NCI-H1436 (cell line): ENCODE results near the gene SETBP1.
A peak's percentile ranks its signal among the peaks of the same experiment; 100 is the strongest.

Experiments used
- DNase-seq: peaks from one replicate; lab custom pipeline; 2025; lab: John Stamatoyannopoulos, UW

The SETBP1 gene

DNA sequence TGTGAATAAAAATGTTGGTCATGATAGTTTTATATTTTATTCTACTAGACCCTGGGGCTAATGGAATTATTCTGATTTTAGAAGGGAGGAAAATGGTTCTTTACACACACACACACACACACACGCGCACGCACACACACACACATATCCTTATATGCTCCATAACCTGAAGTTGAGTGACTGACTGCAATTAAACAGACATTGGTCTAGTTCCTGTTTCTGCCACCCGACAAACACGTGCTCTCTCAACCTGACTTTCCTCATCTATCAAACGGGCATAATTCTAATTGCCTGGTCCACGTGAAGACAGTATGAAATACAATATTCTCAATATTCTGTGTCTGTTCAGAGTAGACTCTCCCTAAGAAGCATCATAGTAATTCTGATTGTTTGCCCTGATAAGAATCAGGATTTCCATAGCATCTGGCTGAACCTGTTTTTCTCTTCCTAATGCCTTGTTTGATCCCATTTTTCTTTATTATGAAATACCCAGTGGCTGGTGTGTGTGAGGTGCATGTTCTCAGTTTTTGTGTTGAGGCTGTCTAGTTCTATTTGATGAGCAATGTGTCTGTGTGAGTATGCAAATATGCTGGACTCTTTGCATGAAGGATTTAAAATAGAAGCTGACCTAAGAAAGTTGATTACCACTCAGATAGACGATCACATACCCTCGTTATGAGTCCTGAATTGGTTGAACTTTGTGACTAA lies 51.0 kb downstream of the SETBP1 start:
- no peak for DNase-seq

DNA sequence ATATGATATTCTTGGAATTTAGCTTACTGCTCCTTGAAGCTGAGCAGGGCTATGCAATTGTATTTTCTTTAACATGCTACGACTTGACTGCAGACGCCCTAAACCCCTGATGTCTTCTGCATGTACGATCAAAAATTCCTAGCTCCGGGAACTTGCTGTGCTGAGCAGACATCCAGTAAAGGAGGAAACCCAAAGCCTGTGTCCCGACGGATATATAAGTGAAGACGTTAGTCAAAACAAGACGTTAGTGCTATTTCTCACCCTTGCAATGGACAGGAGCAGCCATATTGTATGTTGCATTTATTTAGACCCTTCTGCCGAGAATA lies 51.5 kb downstream of the SETBP1 start:
- DNase-seq, result no peak

DNA sequence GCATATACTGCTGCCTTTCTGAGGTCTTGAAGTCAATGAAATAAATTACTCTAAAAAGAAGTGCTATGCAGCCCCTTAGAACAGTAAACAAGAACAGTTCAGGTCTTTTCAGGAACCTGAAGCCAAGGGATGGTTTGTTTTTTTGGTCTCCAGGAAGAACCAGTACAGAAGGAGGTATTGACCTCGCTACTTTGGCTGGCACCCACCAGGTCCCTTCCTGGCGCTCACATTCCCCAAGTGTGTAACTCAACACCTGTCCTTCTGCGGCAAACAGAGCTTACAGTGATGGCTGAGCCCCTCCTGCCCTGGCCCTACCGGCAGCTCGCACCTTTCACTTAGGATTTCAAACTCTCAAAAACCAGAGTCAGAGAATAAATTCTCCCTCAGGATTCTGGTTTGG lies 51.9 kb downstream of the SETBP1 start:
- no peak for DNase-seq

DNA sequence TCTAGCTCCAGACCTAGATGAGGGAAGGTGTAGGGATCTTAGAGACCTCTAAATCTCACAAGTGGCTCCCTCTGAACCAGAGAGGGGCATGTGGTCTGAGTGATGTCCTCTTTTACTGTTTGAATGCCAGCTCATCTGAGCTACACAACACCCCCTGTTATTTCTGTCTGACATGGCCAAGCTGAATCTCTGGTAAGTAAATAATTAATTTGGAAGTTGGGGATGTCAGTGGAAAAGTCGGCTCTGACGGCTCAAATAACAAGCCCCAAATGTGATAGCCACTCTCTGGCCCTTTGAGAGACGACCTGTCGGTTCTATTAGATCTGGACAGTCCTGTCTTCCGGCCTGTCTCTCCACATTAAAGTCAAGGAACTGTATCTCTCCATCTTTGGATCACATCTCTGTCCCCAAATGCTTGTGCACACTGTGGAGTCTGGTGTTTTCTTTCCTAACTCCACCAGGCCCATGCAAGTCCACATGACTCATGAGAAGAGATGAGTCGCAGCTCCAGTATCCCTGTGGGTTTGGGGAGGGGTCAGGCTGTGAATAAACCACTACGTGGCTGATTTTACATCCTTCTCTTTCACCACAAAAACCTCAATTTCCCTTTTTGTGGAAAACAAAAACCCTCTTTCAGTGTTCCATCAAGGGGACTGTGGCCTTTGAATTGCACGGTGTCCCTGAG lies 52.5 kb downstream of the SETBP1 start:
- DNase-seq, result no peak

DNA sequence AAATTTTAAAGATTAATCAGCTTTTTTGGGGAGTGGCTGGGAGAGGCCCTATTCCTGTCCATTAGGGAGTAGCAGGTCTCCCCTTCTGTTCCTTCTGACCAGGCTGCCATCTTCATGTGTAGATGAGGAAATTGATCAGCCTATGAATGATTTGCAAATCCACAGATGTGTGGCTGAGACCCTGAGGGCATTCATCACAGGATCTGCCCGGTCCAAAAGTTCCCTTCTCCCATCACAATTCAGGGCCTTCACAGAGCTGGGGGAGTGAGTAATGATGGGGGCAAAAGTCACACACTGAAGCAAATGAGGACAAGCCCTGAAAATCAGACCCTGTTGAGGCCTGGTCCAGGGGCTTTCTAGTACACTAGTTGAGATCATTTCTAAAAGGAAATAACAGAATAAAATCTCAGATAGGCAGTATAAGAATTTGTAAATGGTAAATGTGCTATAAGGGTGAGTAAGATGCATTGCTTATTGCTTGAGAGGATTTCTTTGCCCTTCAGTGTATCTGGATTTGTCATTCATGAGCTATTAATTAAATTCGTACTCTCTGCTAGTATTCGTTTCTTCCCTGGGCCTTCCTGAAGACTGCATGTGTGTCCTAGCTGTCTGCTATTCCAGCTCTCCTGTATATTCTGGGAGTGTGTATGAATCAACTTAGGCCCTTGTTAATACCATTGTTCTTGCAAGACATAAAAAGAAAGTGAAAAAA lies 53.2 kb downstream of the SETBP1 start:
- DNase-seq, result no peak

DNA sequence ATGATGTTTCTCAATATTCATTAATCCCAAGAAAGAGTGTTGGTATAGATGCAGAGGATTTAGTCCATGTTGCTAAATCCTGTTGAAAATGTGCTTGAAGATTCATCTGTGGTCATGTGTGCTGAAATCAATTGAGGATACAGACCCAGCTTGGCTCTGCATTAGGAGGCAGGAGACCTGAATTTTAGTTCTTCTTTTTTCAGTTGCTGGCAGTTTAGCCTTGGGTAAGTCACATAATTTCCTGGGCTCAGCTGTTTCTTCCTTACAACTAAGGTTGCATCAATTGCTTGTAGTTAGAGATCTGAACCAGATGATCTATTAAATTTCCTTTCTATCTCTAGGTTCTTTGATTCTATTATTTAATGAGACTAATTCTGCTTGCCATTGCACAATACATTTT lies 54.4 kb downstream of the SETBP1 start:
- DNase-seq, result no peak

DNA sequence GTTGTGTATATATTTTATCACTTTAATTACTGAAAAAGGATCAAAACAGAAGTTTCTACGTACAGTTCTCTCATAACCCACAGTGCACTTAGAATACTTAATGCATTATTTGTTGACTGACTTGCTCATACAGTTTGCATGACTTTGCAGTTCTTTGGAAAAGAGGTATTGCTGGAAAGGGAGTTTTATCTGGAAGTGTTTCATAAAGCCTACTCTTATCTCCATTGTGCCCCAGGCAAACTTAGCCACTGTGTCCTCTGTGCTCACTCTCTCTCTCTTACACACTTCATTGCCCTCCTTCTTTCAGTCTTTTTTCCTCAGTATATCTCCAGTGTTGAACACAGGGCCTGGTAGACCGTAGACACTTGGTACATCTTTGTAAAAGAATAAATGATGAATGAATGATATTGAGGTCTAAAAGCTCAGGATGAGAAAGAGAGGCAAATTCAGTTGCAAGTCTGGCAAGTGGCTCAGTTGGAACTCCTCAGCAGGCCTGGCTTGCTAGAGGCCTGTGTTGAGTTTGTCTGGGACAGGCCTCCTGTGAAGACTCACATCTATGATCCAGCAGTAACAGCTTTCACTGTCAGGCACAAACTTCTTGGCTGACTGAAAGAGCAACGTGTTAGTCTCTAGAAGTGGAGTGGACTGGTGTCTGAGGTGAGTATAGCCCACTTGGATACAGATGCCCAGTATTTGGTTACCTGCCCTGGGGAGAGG lies 56.1 kb downstream of the SETBP1 start:
- DNase-seq, result no peak

DNA sequence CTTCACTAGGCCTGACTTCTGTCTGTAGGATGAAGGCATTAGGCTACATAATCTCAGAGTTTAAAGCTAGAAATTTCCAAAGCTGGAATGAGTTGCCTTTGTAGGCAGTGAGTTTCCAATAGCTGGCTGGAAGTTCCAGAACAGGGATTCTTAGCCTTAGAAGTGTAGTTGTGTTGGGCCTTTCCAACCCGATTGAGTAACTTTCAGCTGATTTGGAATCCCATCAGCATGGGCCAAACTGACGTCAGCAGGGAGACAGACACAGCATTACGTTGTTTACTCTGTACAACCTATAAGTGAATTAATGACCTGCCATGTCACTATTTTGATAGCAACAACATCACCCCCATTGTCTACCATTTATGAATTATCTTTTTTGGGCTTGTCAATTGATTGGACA lies 56.9 kb downstream of the SETBP1 start:
- DNase-seq, result no peak

DNA sequence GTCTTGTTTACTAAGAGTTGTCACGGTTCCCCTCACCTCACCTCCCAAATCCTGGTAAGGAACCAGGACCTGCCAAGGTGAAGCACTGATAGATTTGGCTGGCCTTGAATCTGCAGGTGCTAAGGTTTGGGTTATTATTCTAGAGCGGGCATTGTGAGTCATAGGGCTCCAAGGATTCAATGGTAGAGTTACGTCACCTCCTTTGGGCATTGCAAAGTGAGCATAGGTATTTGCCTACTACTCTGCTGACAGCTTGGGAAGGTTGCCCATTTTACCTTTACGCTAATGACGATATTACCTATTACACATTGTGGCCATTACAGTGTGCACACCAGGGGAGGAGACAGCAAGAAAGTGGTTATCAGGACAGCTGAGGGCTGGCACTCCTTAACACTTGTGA lies 59.3 kb downstream of the SETBP1 start:
- DNase-seq, result no peak

DNA sequence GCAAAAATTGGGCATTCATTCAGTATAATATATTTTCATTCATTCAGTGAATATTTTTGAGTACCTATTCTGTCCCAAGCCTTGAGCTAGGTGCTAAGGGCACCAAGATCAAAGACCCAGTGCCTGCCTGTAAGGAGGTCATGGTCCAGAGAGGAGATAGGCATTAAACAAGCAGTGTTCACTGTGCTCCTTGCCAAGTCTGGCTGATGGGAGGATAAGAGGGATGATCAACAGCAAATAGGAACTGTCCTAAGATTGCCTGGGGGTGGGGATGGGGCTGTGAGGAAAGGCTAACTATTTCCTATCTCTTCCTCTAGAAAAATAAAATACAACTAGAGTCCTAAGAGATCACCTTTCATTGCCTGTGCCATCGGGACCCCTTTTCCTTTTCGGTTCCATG lies 60.4 kb downstream of the SETBP1 start:
- no peak for DNase-seq

DNA sequence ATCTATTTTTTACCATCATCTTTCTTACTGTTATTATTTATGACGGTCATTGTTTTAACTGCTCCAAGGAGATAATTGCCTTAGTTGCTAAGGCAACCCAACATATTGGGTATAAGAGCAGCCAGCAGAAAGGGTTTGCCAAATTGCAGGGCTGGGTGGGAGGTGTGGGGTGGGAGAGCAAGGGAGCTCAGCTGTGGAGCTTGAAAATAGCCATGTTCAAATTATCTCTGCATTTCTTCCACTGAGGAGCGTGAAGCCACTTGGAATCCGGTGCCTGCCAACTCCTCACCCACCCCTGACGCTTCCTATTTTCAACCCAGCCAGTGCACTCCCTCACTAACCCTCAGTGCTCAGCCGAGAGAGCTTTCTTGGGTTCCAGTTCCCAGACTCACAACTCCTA lies 60.8 kb downstream of the SETBP1 start:
- DNase-seq, result peak; percentile 19

DNA sequence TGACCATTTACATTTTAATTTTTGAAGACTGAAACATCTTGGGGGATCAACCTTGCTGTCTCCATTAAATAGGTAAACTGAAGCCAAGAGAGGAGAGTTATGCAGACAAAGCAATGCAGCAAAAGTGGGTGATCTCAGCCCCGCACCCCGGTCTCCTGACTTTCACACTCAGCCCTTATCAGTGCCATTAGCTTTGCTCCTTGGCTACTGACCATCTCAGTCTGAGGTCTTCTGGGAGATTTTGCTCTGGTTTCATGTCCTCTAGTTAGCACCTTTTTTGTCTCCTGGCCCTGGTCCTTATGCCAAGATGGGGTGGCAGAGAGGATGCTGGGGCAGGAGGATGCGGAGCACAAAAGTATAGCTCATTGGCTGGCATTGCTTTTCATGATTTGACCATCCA lies 61.4 kb downstream of the SETBP1 start:
- no peak for DNase-seq

DNA sequence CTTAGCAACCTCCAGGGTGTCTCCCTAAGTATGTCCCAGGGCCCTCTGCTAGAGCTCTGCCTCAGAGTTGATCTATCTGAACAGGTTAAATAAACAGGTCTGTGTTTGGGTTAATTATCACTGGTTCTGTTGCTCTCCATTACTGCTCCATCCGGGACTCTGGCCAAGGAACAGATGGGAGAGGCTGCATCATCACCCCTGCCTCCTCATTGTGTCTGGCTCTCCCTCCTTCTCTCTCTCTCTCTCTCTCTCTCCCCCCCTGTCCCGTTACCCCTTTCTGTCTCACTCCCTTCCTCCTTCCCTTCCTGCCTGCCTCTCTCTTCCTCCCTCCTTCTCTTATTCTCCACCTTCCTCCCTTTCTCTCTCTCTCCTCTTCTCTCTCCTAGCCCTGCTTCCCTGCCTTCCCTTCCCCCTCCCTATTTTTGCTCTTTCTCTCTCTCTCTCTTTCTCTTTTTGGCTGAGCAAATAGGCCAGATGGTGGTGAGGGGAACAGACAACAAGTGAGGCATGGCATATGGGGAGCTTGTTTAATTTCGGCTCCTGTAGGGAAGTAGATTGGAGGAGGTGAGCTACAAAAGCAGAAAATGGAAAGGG lies 62.1 kb downstream of the SETBP1 start:
- peak; percentile 8 for DNase-seq

DNA sequence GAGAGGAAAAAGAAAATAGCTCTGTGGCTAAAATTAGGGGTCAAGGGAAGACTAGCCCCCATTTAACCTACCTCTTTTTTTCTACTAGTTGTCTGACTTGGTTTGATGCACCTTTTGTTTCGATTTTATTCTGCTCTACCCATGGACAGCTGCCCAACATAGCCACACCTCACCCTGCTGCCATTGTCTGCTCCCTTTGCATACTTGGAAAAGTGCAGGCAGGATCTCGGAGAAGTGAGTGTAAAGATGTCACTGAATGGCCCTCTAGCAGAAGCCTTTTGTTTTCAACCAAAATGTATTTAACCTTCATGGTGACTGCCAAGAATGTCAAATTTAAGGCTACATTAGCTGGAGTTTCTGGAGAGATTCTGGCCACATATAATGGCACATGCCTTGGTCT lies 62.9 kb downstream of the SETBP1 start:
- DNase-seq, result no peak

DNA sequence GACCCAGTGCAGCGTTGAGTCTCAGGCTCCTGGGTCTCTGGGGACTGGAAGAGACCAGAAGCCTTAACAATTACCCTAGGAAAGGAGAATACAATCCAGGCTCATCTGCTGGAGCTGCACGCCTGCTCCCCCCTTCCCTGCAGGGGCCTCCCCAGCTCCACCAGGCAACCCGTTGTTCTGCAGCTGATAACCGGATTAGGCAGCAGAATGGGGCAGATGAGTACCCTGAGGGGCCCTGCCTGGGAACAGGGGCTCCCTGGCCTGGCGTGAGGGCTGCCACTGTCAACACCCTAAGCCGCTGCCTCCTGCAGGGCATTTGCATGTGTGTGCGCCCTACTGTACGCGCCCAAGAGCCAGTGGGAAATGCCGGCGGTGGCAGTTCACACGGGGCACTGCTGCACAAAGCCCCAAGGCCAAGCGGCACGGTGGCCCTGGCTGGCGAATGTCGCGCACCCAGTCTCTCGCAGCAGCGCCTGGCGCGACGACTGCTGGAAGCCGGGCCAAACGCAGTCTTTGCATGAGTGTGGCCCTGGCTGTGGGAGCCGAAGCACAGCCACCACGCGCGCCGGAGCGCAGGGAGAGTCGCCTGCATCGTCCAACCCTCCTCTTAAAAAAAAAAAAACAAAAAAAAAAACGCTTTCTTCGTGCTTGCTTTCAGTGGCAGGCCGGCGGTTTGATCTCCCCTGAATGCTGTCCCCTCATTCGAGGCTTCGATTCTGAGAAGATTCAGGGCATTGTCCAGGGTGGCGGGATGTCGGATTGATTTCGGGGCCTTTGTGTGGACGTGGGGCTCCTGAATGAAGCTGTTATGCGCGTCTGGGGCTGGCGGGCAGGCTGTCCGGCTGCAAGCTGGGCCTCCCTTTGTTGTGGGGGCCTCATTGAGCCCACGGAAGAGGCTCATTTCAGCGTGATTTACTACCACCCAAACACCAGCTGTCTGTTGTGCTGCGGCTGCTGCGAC lies 63.8 kb downstream of the SETBP1 start:
- DNase-seq, result no peak

DNA sequence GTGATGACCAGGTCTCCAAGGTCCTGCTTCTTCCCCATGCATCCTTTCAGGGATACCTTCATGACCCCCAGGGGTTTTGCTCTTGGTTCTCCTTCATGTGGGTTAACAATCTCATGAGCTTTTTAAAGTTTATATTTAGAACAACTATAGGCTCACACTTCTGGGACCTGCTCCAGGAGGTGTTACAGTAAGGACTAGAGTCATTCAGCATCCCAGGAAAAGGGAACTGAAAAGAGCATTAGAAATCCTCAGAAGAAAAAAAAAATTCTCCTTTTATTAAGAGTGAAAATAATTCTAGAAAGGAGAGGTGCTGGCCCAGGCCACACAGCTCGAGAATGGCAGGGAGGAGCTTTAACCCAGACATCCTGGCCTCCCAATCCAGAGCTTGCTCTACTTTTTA lies 66.5 kb downstream of the SETBP1 start:
- no peak for DNase-seq

DNA sequence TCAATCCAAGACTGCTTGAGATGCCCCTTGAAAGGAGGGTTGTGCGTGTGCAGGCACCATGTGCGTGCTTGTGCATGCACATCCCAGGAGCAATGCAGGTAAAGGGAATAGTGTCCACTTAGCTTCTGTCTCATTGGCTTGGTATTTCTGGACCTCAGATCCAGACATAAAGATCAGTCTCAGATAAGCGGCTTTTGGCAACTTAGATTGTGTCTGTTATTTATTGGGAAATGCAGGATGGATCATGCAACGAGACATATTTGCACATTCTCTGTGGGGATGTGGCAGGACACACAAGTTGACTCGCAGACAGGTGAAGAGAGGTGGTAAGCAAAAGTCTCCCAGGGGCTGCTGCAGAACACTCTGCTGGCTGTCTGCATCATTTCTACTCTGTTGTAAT lies 67.9 kb downstream of the SETBP1 start:
- DNase-seq, result no peak

DNA sequence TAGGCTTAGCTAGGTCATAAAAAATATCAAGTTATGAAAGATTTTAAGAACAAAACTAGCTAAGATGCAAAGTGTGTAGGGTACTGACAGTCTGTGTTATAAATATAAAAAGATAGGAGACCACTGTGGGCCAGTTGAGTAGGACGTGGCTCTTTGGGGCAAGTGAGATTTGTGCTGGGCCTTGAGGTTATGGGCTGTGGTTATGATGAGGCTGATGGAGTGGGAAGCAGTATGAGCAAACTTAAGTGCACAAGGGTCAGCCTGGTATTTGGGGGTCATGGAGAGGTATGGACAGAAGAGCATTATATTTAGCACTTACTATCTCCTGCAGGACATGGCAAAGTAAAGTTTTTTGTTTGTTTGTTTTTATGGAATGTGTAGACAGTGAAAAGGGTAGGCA lies 70.1 kb downstream of the SETBP1 start:
- DNase-seq, result no peak

DNA sequence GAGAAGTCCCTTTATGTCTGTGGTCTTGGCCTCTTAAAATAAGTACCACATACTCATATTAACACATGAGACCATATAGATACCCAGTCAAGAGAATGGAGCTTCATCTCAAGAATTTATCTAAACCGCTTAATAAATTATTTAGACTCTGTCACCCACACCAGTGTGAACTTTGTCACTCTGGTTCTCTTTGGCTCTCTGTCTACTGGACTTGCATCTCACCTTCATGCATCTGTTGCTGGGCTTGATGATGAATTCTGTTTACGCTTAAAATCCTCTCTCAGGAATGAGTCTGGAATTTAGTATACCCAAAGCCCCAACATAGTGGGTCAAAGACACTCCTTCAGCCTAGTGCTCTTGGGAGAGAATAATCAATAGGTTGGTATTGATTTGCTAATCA lies 73.9 kb downstream of the SETBP1 start:
- DNase-seq, result no peak

DNA sequence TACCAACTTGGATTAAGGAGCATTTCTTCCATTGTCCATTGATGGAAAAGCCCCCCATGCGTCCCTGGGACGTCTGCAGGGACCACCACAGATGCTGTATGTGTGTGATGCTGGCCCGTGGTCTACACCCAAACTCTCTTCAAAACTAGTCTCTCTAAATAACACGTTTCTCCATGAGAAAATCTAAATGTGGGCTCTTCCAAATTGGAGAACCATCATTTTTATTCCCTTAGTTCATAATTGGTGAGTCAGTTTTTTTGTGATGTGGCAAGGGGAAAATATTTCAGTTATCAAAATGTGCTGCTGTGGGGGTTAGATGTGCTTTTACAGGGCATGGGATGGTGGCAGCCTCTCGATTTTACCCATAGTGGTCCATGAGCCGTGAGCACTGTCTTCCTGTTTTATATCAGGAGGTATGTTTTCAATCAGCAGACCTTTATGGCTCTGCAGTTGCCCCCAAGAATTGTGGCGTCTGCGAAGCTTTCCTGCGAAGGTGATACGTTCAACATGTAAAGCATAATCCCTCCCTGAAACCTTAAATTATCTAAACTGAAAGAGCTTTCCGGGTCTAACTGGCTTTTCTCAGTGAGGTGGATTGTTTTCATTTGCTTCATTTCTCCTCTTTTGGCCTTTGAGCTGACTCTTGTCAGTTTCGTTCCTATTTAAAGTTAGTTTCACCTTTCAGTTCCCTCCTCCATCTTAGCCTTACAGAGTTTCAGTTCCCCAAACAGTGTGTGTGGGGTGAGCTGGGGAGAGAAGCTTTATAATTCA lies 78.4 kb downstream of the SETBP1 start:
- no peak for DNase-seq
